HG02970 (cell line): ENCODE results near the gene MYH6.

Experiments used
- ATAC-seq: cut with Tn5 transposase; IDR thresholded peaks from one replicate; pipeline ENCODE4 v1.9.1; 2021; ENCODE audit warnings: mild to moderate bottlenecking, moderate library complexity, moderate number of reproducible peaks; ENCODE audit not compliant: unreplicated experiment, low FRiP score

MYH6 gene

GRCh38 chr14:23361320-23361719, 46.8 kb downstream of the MYH6 start:
- no peak for ATAC-seq

DNA sequence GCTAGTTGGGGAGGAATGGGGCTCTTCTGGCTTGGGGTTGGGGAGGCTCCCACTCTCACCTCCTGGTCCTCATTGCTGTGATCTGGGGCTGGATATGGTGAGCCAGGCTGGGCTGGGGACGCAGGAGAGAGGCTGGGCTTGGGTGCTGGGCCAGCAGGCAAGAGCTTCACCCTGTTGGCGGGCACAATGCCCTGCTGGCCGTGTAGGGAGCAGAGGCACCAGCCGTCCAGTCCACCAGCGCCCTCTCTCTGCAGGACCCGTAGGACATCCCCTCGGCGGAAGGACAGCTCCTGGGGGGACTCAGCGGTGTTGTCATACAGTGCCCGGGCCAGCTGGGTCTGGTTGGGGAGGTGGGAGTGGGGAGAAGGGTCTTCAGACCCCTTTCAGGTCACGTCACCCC, 47.6 kb downstream of the MYH6 start:
- no peak for ATAC-seq

DNA sequence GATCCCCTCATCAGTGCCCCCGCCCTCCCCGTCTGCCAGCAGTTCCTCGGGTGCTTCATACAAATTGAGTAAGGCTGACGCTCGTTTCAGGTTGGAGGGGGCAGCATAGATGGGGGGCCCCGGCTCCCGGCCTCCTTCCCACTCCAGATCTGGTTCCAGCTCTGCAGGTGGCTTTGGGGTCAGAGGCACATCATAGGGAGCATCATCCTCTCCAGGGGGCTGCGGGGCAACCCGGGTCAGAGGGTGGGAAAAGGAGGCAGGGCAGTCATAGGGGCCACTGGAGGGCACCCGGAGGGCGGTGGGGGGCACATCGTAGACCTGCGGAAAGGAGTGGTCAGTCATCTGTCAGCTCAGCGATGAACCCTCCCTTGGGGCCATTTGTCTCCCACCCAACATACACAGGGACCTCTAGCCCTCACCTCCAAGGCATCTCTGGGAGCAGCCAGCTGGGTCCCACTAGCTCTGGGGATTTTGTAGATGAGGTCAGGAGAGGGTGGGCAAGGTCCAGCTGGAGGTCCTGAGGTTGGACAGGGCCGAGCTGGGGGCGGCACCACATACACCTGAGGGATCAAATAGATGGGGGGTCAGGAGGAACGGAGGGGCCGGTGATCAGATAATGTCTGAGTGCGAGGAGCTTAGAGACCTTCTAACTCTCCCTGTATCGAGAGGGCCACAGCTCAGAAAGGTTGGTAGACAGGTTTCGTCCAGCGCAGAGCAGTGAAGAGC, 48.2 kb downstream of the MYH6 start:
- ATAC-seq = no peak

DNA sequence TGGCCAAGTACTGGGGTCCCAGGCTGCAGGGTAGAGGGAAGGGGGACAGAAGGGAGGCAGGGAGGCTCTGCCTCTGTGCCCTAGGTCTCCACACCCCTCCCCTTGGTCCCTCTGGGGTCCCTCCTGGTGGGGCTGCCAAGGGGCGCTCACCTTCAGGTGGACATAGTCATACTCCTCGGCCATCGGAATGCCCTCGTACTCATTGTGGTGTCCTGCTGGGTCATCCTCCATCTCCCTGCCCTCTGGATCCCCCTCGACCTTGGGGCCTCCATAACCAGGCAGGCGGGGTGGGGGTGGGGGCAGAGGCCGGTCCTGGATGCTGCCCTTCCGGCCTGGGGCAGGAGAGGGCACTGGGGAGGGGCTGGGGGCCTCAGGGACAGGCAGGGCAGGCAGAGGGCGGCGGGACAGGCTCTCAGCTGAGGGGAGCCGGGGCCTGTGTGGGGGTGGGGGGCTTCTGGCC, 48.9 kb downstream of the MYH6 start:
- no peak for ATAC-seq

- ATAC-seq = no peak
Observed at GRCh38 chr14:23358553-23359166, 49.4 kb downstream of the MYH6 start.

DNA sequence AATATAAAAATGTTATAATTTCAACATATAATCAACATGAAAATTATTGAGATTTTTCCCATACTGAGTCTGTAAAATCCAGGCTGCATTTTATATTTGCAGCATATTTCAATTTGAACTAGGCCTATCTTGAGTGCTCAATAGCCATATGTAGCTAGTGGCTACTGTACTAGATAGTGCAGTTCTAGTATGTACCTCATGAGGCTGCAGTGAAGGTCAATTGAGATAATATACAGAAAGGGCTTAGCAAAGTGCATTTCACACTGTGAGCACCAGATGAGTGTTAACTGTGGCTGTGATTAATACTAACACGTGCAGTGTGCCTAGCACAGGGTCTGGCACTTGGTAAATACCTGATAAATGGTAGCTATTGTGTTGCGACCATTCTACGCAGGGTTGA, 50.0 kb downstream of the MYH6 start:
- no peak for ATAC-seq

DNA sequence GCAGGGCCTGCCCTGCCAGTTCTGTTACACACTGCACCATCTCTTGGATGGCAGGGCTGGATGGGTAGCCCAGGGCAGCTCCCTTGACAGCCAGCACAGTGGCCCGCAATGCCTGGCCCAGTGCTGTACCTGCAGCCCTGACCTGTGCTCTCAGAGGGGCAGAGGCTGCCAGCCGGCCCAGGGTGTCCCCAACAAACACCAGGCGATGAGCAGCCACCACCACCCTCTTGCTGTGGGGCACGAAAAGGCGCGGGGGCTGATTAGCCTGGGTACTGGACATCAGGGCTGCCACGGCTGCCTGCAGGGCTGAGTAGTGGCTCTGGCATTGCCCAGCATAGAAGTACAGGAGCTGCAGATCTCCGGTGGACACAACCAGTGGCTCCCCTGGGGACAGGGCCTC, 50.8 kb downstream of the MYH6 start:
- no peak for ATAC-seq

GRCh38 chr14:23356662-23357061, 51.4 kb downstream of the MYH6 start:
- ATAC-seq = no peak

DNA sequence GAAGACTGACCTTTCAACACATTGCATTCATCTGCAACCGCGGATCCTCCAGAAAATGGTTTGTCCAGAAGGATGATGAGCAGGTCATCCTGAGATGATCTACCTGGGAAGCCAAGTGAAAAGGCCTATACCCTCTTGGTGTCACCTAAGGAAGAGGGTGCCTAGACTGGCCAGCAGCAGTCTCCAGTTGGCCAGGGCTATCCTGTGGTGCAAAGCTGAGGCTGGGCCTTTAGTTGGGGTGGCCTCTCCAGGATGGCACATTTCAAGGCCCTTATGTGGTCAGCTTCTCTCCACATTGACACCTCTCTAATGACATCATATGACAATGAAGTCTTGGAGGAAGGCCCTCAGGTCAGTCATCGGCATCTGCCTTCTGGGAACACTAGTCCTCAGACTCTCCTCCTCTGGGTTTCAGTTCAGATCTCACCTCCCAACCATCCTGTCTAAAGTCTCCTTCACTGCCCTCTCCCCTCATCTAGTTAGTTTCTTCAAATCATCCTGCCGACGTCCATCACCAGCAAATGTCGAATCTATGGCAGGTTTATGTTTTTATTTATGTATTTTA, 52.1 kb downstream of the MYH6 start:
- ATAC-seq = no peak

GRCh38 chr14:23354990-23355389, 53.1 kb downstream of the MYH6 start:
- ATAC-seq = no peak

DNA sequence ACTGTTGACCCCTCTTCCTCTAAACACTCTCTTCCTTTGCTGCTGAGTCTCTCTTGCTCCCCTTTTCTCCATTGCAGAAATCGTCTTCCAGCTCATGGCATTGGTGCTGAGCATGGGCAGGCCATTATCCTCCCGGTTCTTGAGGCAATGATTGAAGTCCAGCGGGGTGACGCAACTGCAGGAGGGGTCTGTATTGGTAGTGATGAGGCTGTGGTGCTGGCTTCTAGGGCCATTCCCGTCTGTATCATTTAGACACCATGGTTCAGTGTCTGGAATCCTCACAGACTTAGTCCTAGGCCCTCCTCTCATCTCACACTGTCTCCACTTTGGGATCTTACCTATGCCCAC, 54.7 kb downstream of the MYH6 start:
- ATAC-seq = no peak

DNA sequence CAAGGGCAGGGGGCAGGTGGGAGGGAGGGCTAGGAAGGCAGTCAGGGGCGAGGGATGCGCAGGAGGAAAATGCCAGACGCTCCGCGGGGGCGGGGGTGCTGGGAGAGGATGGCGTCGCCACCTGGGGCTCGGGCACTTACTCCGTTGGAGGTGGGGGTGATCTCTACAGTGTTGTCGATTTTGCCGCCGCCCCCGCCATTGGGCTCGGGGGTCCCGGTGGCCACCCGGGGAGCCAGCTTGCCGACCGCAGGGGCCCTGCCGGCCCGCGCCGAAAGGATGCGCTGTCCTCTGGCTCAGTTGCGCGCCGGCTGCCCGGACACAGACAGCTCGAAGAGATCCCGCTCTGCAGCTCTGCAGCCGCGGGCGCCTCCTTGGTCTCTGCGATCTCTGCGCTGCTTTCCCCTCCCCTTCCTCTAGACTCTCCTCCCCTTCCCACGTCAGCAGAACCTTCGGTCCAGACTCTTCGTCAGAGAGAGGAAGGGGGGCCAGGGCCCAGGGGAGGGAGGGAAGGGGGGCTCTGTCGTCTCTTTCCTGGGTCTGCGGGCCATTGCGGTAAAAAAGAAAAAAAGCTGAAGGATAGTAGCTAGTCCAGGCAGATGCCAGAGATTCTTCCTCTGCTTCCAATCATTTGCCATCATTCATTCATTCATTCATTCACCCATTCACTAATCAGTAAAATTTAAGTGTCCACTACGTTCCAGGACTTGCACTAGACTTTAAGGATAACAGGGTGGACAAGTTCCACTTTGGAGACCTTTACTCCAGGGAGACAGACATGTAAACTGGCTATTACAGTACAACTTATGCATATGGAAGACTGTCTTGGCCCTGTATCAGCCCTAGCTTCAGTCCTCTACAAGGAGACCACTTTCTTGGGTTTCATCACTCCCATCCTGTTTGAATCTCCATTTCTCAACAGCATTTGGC, 55.3 kb downstream of the MYH6 start, which contains the start of gene SLC22A17:
TSS of gene SLC22A17 (minus strand) at position 382 of the 927 bp plus-strand sequence.
- no peak for ATAC-seq

- no peak for ATAC-seq
Observed at GRCh38 chr14:23351681-23352505, 56.2 kb downstream of the MYH6 start.

- no peak for ATAC-seq
Observed at GRCh38 chr14:23349156-23349845, 58.8 kb downstream of the MYH6 start.

GRCh38 chr14:23348297-23348655, 59.8 kb downstream of the MYH6 start:
- no peak for ATAC-seq

GRCh38 chr14:23347406-23348296, 60.4 kb downstream of the MYH6 start:
- no peak for ATAC-seq

- ATAC-seq = no peak
Observed at GRCh38 chr14:23346693-23347405, 61.2 kb downstream of the MYH6 start.
